Measurements from ENCODE around the gene SYNE3.

DNA sequence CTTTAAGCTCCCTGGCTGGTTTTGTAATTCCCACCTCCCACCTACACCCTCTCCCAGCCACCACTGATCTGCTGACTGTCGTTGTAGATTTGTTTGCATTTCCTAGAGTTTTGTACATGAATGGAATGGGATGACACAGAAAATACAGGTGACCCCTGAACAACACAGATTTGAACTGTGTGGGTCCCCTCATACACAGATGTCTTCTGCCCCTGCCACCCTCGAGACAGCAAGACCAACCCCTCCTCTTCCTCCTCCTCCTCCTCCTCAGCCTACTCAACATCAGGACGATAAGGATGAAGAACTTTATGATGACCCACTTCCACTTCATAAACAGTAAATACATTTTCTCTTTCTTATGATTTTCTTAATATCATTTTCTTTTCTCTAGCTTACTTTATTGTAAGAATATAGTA is 28.8 kb downstream of the SYNE3 start:
- TF ChIP-seq YY1 (IDR thresholded peaks at IDR 0.05; ENCODE audit: insufficient read depth, insufficient read length): no peak
- no peak for TF ChIP-seq ZNF274 (IDR thresholded peaks at IDR 0.05; ENCODE audit: low read depth, low read length)
- TF ChIP-seq SUZ12 (IDR thresholded peaks at IDR 0.05; ENCODE audit: extremely low read depth, insufficient read depth, insufficient read length): no peak
